HL-60 (cell line): ENCODE measurements around the gene NFYC.

ENCODE experiments used
- DNase-seq, 2 experiments: peaks; one replicate each; pipeline ENCODE4 v3.0.0-alpha.2; 2010 to 2020; ENCODE audit warnings: low read depth in 1 of 2, low spot score in 1 of 2
- H3K27ac ChIP-seq: fragments of 250-450 bp; sonication (Bioruptor Pico); replicated peaks from 2 replicates; pipeline ENCODE4 v1.5.1; 2020; ENCODE audit warnings: mild to moderate bottlenecking, moderate library complexity
- H3K27me3 ChIP-seq: fragments of 250-450 bp; sonication (Bioruptor Pico); 2 replicates; pipeline ENCODE4 v1.5.1; 2021; ENCODE audit warnings: mild to moderate bottlenecking, moderate library complexity; ENCODE audit not compliant: insufficient read depth, poor library complexity, severe bottlenecking
- H3K4me3 ChIP-seq: replicated peaks from 2 replicates; pipeline ENCODE4 v1.5.1; 2011; ENCODE audit warnings: mild to moderate bottlenecking, control low read depth, low read length; ENCODE audit not compliant: insufficient read depth
- CTCF ChIP-seq: IDR thresholded peaks from one replicate; pipeline ENCODE4 v1.5.1; 2011; ENCODE audit warnings: low read length, control low read depth, inconsistent platforms; ENCODE audit not compliant: insufficient read depth
- GABPA ChIP-seq: IDR thresholded peaks from 2 replicates; pipeline ENCODE4 v1.6.1; 2012; ENCODE audit warnings: low read depth
- POLR2AphosphoS5 ChIP-seq: IDR thresholded peaks from 2 replicates; pipeline ENCODE4 v1.6.1; 2012; ENCODE audit warnings: low read depth
- REST ChIP-seq: IDR thresholded peaks from 2 replicates; pipeline ENCODE4 v1.6.1; 2012; ENCODE audit warnings: low read depth; ENCODE audit not compliant: insufficient replicate concordance
- SPI1 ChIP-seq: IDR thresholded peaks from 2 replicates; pipeline ENCODE4 v1.6.1; 2012; ENCODE audit warnings: low read depth, mild to moderate bottlenecking, borderline replicate concordance

NFYC gene

GRCh38 chr1:40753142-40753882 lies 61.8 kb downstream of the NFYC start:
- Histone ChIP-seq H3K27ac (no peak overlapping the region), H3K4me3 (no peak overlapping the region), H3K27me3 (no peaks in the 10 kb centered on the region)
- TF ChIP-seq CTCF (no peak), SPI1 (no peak), REST (no peak), GABPA (no peak), POLR2AphosphoS5 (no peak)
- DNase-seq, result no peak

GRCh38 chr1:40754201-40754600 lies 62.7 kb downstream of the NFYC start:
- H3K27me3 ChIP-seq, result no peaks in the 10 kb centered on the region
- H3K27ac ChIP-seq, result no peak overlapping the region
- TF ChIP-seq REST, result no peak
- no peak for TF ChIP-seq CTCF
- TF ChIP-seq GABPA, result no peak
- no peak for TF ChIP-seq SPI1
- no peak for TF ChIP-seq POLR2AphosphoS5
- no peak for DNase-seq
- H3K4me3 ChIP-seq, result no peak overlapping the region

- TF ChIP-seq CTCF (no peak), REST (no peak), GABPA (no peak), SPI1 (no peak), POLR2AphosphoS5 (no peak)
- Histone ChIP-seq H3K27me3 (no peaks in the 10 kb centered on the region), H3K4me3 (no peak overlapping the region), H3K27ac (no peak overlapping the region)
- peak; percentile 30 to 38 for DNase-seq
Measured at GRCh38 chr1:40755067-40755466, 63.6 kb downstream of the NFYC start.
